ENCODE measurements around the gene ZBTB26.
A peak's percentile ranks its signal among the peaks of the same experiment; 100 is the strongest.

ZBTB26 gene

DNA sequence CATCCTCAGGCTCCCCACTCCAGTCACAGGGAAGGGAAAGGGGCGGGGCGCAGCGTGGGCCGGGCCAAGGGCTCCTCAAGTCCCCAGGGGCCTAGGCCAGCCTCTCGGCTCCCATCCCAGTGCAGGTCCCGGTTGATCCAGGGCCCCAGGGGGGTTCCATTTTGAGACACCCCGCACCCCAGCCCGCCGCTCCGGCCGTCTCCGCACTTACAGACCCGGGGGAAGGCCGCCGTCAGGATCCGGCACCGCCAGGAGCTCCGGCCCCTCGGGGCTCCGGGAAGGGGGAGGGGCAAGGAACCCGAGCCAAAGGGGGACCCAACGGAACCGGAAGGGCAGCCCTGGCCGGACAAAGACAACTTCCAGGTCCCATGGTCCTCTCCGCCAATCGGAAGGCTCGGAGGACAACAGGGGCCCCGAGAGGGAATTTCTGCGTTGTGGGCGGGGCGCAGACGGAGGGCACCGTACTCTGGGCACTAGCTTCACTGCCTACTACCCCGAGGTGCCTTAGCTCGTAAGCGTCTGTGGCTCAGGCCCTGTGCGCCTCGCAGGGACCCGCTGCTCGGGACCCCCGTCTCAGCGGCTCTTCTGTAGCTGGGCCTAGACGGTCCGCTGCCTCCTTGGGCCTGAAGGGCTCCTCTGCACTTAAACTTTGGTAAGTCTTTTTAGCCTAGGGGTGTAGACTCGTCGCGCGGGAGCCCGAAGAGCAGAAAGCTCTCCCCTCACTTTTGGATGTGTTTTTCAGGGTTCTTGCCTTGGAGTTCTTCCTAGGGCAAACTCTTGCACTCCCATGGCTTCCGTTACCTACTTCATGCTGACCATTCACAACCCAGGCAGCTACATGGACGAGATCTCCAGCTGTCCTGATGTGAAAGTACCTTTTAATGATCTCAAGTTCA lies at the start of gene ZBTB26:
ZBTB26 (minus strand) TSS at position 287 of the 896 bp plus-strand sequence. CDS start 11,578 bp downstream, outside the sequence.
- H3K27me3 ChIP-seq (ENCODE audit: low read depth), result no peaks in the 10 kb centered on the region
- in situ Hi-C loops (cut with MboI; ENCODE audit: low sequenced_read_pairs), result no loop called here
- H3K4me3 ChIP-seq, result peak within 1 kb of the TSS; percentile 98
- peak; percentile 90 to 97 for DNase-seq (ENCODE audit: low spot score in 2 of 2)
- no peaks in the 10 kb centered on the region for H3K36me3 ChIP-seq (replicated peaks)
- no peaks in the 10 kb centered on the region for H3K9me3 ChIP-seq
- H3K4me1 ChIP-seq, result peaks cover 11% of the 10 kb centered on the region

DNA sequence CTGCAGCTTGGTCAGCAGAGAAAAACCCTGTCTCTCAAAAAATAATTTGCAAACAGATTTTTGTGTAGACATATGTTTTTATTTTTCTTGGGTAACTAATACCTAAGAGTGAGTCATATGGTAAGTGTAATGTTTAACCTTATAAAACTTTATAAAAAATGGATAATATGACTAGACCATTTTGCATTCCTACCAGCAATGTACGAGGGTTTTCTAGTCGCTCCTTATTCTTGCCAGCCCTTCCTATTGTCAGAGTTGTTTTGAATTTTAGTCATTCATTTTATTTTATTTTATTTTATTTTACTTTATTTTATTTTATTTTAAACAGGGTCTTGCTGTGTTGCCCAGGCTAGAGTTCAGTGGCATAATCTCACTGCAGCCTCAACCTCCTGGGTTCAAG lies 47.3 kb upstream of the ZBTB26 start:
- no peaks in the 10 kb centered on the region for H3K27me3 ChIP-seq (ENCODE audit: low read depth)
- H3K36me3 ChIP-seq (replicated peaks), result no peaks in the 10 kb centered on the region; the same call in 1 of the 2 replicates
- H3K4me1 ChIP-seq, result no peaks in the 10 kb centered on the region
- no peaks in the 10 kb centered on the region for H3K9me3 ChIP-seq
- in situ Hi-C loops (cut with MboI; ENCODE audit: low sequenced_read_pairs), result no loop called here
- DNase-seq (ENCODE audit: low spot score in 2 of 2), result peak in 1 of 2 experiments; percentile 54
- no peak overlapping the region for H3K4me3 ChIP-seq

DNA sequence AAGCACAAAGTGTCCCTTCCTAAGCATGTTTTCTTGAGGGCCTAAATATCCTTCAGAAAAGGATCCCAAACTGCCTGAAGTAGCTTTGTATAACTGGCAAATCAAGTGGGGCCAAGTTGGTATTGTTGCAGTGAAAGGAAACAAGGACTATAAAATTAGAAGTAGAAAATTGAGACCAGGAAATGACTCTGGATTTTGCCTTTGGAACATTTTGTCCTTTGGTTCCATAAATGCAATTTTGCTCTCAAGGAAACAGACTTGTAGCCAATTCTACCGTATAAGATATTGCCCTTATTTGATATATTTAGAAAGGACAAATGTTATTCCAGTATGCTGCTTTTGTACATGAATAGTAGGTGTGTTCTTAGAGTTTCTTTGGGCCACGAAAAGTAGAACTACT lies 43.9 kb upstream of the ZBTB26 start:
- no peak for DNase-seq (ENCODE audit: low spot score in 2 of 2)
- Histone ChIP-seq H3K9me3 (no peaks in the 10 kb centered on the region), H3K4me3 (no peak overlapping the region), H3K27me3 (ENCODE audit: low read depth) (no peaks in the 10 kb centered on the region), H3K36me3 (replicated peaks) (peaks cover 3% of the 10 kb centered on the region), H3K4me1 (no peaks in the 10 kb centered on the region)
- in situ Hi-C loops (cut with MboI; ENCODE audit: low sequenced_read_pairs), result no loop called here

DNA sequence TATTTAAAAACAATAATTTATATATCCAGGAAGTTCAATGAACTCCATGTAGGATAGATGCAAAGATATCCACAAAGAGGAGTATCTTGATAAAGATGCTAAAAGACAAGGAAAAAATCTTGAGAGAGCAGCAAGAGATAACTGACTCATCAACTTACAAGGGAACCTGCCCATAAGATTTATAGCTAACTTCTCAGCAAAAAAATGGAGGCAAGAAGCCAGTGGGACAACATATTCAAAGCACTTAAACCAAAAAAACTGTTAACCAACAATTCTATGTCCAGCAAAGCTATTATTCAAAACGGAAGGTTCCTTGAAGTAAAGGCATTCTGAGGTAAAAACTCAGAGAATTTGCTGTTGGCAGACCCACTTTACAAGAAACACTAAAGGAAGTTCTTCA lies 29.8 kb upstream of the ZBTB26 start:
- Histone ChIP-seq H3K4me3 (no peak overlapping the region), H3K9me3 (no peaks in the 10 kb centered on the region), H3K27me3 (ENCODE audit: low read depth) (no peaks in the 10 kb centered on the region), H3K4me1 (no peaks in the 10 kb centered on the region), H3K36me3 (replicated peaks) (peaks cover 4% of the 10 kb centered on the region; the same call in 1 of the 2 replicates)
- in situ Hi-C loops (cut with MboI; ENCODE audit: low sequenced_read_pairs), result no loop called here
- DNase-seq (ENCODE audit: low spot score in 2 of 2), result no peak

GRCh38 chr9:122955961-122956360 lies 24.6 kb upstream of the ZBTB26 start:
- Histone ChIP-seq H3K9me3 (no peaks in the 10 kb centered on the region), H3K4me3 (no peak overlapping the region), H3K36me3 (replicated peaks) (no peaks in the 10 kb centered on the region), H3K27me3 (ENCODE audit: low read depth) (no peaks in the 10 kb centered on the region), H3K4me1 (peaks cover 26% of the 10 kb centered on the region)
- in situ Hi-C loops (cut with MboI; ENCODE audit: low sequenced_read_pairs), result no loop called here
- DNase-seq (ENCODE audit: low spot score in 2 of 2), result no peak

GRCh38 chr9:122954253-122954691 lies 23.0 kb upstream of the ZBTB26 start:
- H3K9me3 ChIP-seq, result no peaks in the 10 kb centered on the region
- H3K4me1 ChIP-seq, result peaks cover 32% of the 10 kb centered on the region
- in situ Hi-C loops (cut with MboI; ENCODE audit: low sequenced_read_pairs), result no loop called here
- H3K27me3 ChIP-seq (ENCODE audit: low read depth), result no peaks in the 10 kb centered on the region
- H3K4me3 ChIP-seq, result no peak overlapping the region
- DNase-seq (ENCODE audit: low spot score in 2 of 2), result no peak
- no peaks in the 10 kb centered on the region for H3K36me3 ChIP-seq (replicated peaks)

DNA sequence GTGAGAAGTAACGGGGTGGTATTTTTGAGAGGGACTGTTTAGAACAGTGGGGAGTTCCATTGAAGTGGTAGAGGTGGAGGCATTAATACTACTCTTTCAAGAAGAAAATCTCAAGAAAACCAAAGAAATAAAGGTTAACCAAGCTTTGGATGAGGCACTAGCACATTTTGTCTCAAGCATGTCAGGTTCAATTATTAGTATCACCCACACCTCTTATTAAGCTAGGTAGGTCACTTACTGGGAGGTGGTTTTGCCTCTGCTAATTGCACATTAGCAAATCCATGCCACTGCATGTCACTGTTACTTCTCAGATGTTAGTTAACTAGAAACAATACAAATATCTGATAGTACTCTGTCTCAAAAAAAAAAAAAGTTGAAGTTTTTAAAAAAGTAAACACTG lies 19.7 kb upstream of the ZBTB26 start:
- Histone ChIP-seq H3K36me3 (replicated peaks) (no peaks in the 10 kb centered on the region), H3K27me3 (ENCODE audit: low read depth) (no peaks in the 10 kb centered on the region), H3K4me3 (no peak overlapping the region), H3K4me1 (peaks cover 59% of the 10 kb centered on the region), H3K9me3 (no peaks in the 10 kb centered on the region)
- no peak for DNase-seq (ENCODE audit: low spot score in 2 of 2)
- in situ Hi-C loops (cut with MboI; ENCODE audit: low sequenced_read_pairs), result no loop called here

DNA sequence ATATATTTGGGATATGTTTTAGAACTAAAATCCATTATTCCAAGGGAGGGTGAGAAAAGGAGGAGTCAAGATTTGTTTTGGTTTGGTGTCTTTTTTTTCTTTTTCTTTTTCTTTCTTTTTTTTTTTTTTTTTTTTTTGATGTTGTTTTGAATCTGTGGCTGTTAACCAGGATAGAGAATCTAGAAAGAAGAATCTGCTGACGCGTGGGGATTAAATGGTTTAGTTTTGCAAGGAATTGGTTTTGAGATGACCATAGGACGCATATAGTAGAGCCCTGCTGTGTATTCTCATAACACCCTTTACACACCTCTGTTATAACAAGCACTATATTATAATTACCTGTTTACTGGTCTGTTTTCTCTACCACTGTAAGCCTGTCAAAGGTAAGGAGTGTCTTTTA lies 19.0 kb upstream of the ZBTB26 start:
- H3K9me3 ChIP-seq, result no peaks in the 10 kb centered on the region
- no peak for DNase-seq (ENCODE audit: low spot score in 2 of 2)
- H3K4me3 ChIP-seq, result no peak overlapping the region
- H3K4me1 ChIP-seq, result peaks cover 56% of the 10 kb centered on the region
- no peaks in the 10 kb centered on the region for H3K36me3 ChIP-seq (replicated peaks)
- in situ Hi-C loops (cut with MboI; ENCODE audit: low sequenced_read_pairs), result no loop called here
- H3K27me3 ChIP-seq (ENCODE audit: low read depth), result no peaks in the 10 kb centered on the region

DNA sequence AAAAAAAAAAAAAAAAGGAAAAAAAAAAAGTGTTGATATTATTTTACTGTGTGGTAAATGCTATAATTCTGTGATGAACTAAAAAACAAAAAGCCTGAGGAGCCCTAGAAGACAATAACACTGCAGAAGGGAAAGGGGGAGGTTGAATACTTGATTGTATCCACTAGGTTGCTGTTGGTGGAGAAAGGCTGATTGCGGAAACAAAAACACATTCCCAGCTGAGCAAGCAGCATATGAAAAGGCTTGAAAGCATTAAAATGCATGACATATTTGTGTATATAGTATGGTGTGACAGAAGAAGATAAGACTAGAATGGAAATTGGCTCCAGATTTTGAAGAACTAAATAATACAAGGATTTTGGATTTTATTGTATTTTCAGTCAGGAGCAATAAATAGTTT lies 18.4 kb upstream of the ZBTB26 start:
- peaks cover 52% of the 10 kb centered on the region for H3K4me1 ChIP-seq
- DNase-seq (ENCODE audit: low spot score in 2 of 2), result peak; percentile 53 to 66
- no peaks in the 10 kb centered on the region for H3K27me3 ChIP-seq (ENCODE audit: low read depth)
- in situ Hi-C loops (cut with MboI; ENCODE audit: low sequenced_read_pairs), result no loop called here
- no peaks in the 10 kb centered on the region for H3K36me3 ChIP-seq (replicated peaks)
- no peak overlapping the region for H3K4me3 ChIP-seq
- no peaks in the 10 kb centered on the region for H3K9me3 ChIP-seq

DNA sequence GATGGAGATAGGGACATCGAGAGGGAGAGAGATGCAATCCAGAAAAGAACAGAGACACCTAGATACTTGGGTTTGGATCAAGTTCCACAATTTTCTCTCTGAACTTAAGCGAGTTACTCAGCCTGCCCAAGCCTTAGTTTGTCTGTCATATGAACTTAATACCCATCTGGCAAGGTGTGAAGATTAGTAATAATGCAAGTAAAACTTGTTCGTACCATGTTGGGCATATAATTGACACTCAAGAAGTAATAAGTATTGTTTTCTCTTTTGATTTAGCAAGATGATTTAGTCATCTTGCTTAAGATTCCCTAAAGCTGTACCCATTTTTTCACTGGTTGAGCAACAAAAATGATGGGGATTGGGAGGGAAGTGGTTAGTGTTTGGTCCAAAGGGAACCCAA lies 17.0 kb upstream of the ZBTB26 start:
- in situ Hi-C loops (cut with MboI; ENCODE audit: low sequenced_read_pairs), result no loop called here
- Histone ChIP-seq H3K36me3 (replicated peaks) (no peaks in the 10 kb centered on the region), H3K4me1 (peaks cover 44% of the 10 kb centered on the region), H3K4me3 (no peak overlapping the region), H3K27me3 (ENCODE audit: low read depth) (no peaks in the 10 kb centered on the region), H3K9me3 (no peaks in the 10 kb centered on the region)
- DNase-seq (ENCODE audit: low spot score in 2 of 2), result no peak

DNA sequence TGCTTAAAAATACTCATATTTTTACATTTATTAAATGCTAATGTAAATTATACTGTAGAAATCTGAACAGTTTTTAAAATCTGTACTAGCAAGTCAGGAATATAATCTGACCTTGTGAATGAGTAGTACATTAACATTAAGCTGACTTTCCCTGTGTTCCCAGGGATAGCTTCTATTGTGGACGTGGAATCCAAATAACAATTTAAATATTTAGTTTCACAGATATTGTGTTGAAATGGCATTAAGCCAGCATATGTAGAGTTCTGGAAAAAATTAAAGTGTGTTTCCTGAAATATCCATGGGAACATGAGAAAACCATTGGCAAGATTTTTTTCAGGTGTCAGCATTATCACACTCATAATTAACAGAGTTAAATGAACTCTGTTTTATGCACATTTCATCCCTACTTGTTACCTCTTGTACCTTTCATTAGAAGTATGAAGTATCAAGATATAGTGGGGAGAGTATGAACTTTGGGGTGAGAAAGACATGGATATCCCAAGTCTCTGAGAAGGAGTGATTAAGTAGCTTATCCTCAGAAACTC lies 15.2 kb upstream of the ZBTB26 start:
- Histone ChIP-seq H3K4me1 (peaks cover 40% of the 10 kb centered on the region), H3K27me3 (ENCODE audit: low read depth) (no peaks in the 10 kb centered on the region), H3K36me3 (replicated peaks) (no peaks in the 10 kb centered on the region), H3K4me3 (no peak overlapping the region), H3K9me3 (no peaks in the 10 kb centered on the region)
- DNase-seq (ENCODE audit: low spot score in 2 of 2), result no peak
- in situ Hi-C loops (cut with MboI; ENCODE audit: low sequenced_read_pairs), result no loop called here

GRCh38 chr9:122944960-122945888 lies 13.9 kb upstream of the ZBTB26 start:
- Histone ChIP-seq H3K4me1 (peaks cover 40% of the 10 kb centered on the region), H3K36me3 (replicated peaks) (no peaks in the 10 kb centered on the region), H3K9me3 (no peaks in the 10 kb centered on the region), H3K27me3 (ENCODE audit: low read depth) (no peaks in the 10 kb centered on the region), H3K4me3 (no peak overlapping the region)
- DNase-seq (ENCODE audit: low spot score in 2 of 2), result no peak
- in situ Hi-C loops (cut with MboI; ENCODE audit: low sequenced_read_pairs), result no loop called here

DNA sequence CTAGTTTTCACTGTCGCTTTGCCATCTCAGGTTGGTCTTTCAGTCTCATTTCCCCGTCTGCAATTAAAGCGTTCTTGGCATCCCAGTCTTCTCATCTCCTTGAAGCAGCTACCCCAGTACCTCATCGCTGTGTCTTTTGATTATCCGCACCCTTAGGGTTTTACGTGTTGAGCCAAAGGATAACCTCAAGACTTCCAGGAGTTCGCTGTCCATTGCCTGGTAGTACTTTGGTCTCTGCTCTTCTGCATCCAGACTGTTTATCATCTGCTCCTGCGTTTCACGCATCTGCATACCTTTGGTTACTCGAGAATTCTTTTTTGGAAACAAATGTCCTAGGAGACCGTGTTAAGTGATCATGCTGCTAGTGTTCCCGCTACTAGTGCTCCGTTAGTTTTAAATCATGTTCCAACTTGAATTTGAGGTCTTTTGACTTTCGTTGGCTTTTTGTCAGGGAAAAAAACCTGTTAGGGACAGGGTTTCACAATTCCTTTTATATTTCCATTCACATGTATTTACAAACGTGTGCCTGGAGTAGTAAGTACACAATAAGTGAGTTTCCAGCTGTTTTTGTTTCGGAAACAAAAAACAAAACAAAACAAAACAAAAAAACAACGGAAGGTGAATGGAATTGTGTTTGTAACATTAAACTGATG lies 10.4 kb upstream of the ZBTB26 start:
- Histone ChIP-seq H3K36me3 (replicated peaks) (peaks cover 7% of the 10 kb centered on the region), H3K27me3 (ENCODE audit: low read depth) (no peaks in the 10 kb centered on the region), H3K9me3 (no peaks in the 10 kb centered on the region), H3K4me3 (peak overlapping the region; percentile 92), H3K4me1 (peaks cover 13% of the 10 kb centered on the region)
- in situ Hi-C loops (cut with MboI; ENCODE audit: low sequenced_read_pairs), result no loop called here
- DNase-seq (ENCODE audit: low spot score in 2 of 2), result peak in 1 of 2 experiments; percentile 20

Measured in HAP-1 (cell line).